ENCODE data around the gene MIEF1. TPM values are rescaled to one million over a fixed set of nuclear protein-coding genes. Genes with fewer than 3 reads are reported as not detected.
A peak's percentile ranks its signal among the peaks of the same experiment; 100 is the strongest.

MIEF1 gene
- total RNA-seq, 1 experiment from 2014 or later: 23.2 TPM

DNA sequence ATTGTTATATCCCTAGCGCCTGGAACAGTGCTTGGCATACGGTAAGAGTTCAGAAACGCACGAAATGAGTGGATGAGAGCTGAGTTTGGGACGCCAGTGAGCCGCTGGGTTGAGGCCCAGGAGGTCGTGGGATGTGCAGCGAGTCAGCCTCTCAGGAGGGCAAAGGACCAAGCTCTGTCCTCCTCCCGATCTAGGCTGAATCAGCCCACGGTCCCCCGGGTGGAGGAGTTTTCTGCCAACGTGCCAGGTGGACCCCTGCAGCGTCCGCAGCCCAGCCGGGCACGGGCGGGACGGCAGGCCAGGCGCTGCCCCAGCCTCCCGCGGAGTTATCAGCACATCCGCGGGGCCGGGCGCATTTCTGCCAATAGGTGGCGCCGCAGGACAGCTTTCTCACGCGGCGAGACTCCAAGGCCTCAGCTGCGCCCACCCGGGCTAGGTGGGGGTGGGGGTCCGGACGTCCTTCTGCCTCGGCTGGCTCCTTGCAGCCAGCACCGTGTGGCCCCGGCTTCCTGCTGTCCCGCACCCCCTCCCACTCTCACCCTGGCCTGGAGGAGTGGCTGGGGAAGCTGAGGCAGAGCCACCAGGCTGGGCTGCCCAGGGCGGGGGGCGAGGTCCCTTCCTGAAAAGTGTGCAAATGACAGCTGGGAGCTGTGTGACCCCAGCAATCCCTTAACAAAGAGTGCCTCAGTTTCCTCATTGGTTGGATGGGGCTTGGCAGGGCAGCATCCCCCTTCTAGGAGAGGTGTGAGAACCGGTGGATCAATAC, 32.7 kb downstream of the MIEF1 start:
- H4K20me1 ChIP-seq (ENCODE audit: insufficient read depth, low read depth, low read length): peaks cover 12% of the 10 kb centered on the region; the same call in 1 of the 2 replicates
- peak overlapping the region; percentile 94 for H2AFZ ChIP-seq (ENCODE audit: low read length)
- H3K27ac ChIP-seq (ENCODE audit: low read length): no peak overlapping the region
- no peaks in the 10 kb centered on the region for H3K9me2 ChIP-seq (replicated peaks; ENCODE audit: insufficient read depth, low read length)
- no peaks in the 10 kb centered on the region for H3K9me3 ChIP-seq (ENCODE audit: low read length)
- peaks cover 22% of the 10 kb centered on the region for H3K79me2 ChIP-seq (ENCODE audit: low read length)
- H3K27me3 ChIP-seq (ENCODE audit: low read length): no peaks in the 10 kb centered on the region
- H3K4me2 ChIP-seq (ENCODE audit: low read depth, low read length, poor library complexity, severe bottlenecking): peak overlapping the region; percentile 46
- no peak overlapping the region for H3K4me3 ChIP-seq (ENCODE audit: low read length)
- DNase-seq: peak; percentile 93
- H3K9ac ChIP-seq (ENCODE audit: low read length): peak overlapping the region; percentile 46
- H3K36me3 ChIP-seq (ENCODE audit: insufficient read depth, low read length): peaks cover 6% of the 10 kb centered on the region; the same call in 1 of the 2 replicates
- peaks cover 43% of the 10 kb centered on the region for H3K4me1 ChIP-seq (ENCODE audit: low read length)

DNA sequence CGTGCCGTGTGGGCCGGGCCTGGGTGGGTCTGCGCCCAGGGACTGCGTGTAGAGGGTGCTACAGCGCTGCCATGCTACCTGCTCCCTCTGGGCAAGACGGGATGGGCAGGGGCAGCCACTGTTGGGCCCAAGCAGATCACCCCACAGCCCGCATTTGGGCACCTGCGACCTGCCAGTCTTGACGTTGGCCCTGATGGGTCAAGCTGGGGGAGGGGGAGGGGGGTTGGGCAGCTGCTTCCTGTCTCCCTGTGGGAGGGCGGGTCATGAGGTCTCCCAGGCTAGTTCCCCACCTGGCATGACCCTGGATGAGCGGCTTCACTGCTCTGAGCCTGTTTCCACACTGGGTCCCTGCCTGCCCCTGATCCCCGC, 33.3 kb downstream of the MIEF1 start:
- no peaks in the 10 kb centered on the region for H3K27me3 ChIP-seq (ENCODE audit: low read length)
- peaks cover 37% of the 10 kb centered on the region for H3K4me1 ChIP-seq (ENCODE audit: low read length)
- no peak overlapping the region for H3K27ac ChIP-seq (ENCODE audit: low read length)
- peaks cover 18% of the 10 kb centered on the region for H3K79me2 ChIP-seq (ENCODE audit: low read length)
- peak overlapping the region; percentile 46 for H3K4me2 ChIP-seq (ENCODE audit: low read depth, low read length, poor library complexity, severe bottlenecking)
- no peak overlapping the region for H2AFZ ChIP-seq (ENCODE audit: low read length)
- peaks cover under 1% of the 10 kb centered on the region; the same call in 1 of the 2 replicates for H3K36me3 ChIP-seq (ENCODE audit: insufficient read depth, low read length)
- H4K20me1 ChIP-seq (ENCODE audit: insufficient read depth, low read depth, low read length): peaks cover 12% of the 10 kb centered on the region; the same call in 1 of the 2 replicates
- H3K4me3 ChIP-seq (ENCODE audit: low read length): no peak overlapping the region
- H3K9me3 ChIP-seq (ENCODE audit: low read length): no peaks in the 10 kb centered on the region
- H3K9me2 ChIP-seq (replicated peaks; ENCODE audit: insufficient read depth, low read length): no peaks in the 10 kb centered on the region
- H3K9ac ChIP-seq (ENCODE audit: low read length): no peak overlapping the region
- DNase-seq: no peak

GRCh38 chr22:39535831-39536449, 33.9 kb downstream of the MIEF1 start:
- Histone ChIP-seq H3K36me3 (ENCODE audit: insufficient read depth, low read length) (no peaks in the 10 kb centered on the region; the same call in 1 of the 2 replicates), H3K79me2 (ENCODE audit: low read length) (peaks cover 15% of the 10 kb centered on the region), H3K4me1 (ENCODE audit: low read length) (peaks cover 31% of the 10 kb centered on the region), H3K27ac (ENCODE audit: low read length) (no peak overlapping the region), H3K9me2 (replicated peaks; ENCODE audit: insufficient read depth, low read length) (no peaks in the 10 kb centered on the region), H3K27me3 (ENCODE audit: low read length) (no peaks in the 10 kb centered on the region), H3K9ac (ENCODE audit: low read length) (no peak overlapping the region), H3K4me2 (ENCODE audit: low read depth, low read length, poor library complexity, severe bottlenecking) (no peak overlapping the region), H2AFZ (ENCODE audit: low read length) (no peak overlapping the region), H3K9me3 (ENCODE audit: low read length) (no peaks in the 10 kb centered on the region), H3K4me3 (ENCODE audit: low read length) (no peak overlapping the region), H4K20me1 (ENCODE audit: insufficient read depth, low read depth, low read length) (peaks cover 11% of the 10 kb centered on the region; the same call in 1 of the 2 replicates)
- DNase-seq: no peak

- Histone ChIP-seq H3K9me2 (replicated peaks; ENCODE audit: insufficient read depth, low read length) (no peaks in the 10 kb centered on the region), H3K4me3 (ENCODE audit: low read length) (no peak overlapping the region), H3K9me3 (ENCODE audit: low read length) (no peaks in the 10 kb centered on the region), H3K36me3 (ENCODE audit: insufficient read depth, low read length) (no peaks in the 10 kb centered on the region), H3K9ac (ENCODE audit: low read length) (no peak overlapping the region), H4K20me1 (ENCODE audit: insufficient read depth, low read depth, low read length) (peaks cover 4% of the 10 kb centered on the region; the same call in 1 of the 2 replicates), H2AFZ (ENCODE audit: low read length) (no peak overlapping the region), H3K4me2 (ENCODE audit: low read depth, low read length, poor library complexity, severe bottlenecking) (no peak overlapping the region), H3K27me3 (ENCODE audit: low read length) (no peaks in the 10 kb centered on the region), H3K79me2 (ENCODE audit: low read length) (peaks cover 8% of the 10 kb centered on the region), H3K27ac (ENCODE audit: low read length) (no peak overlapping the region), H3K4me1 (ENCODE audit: low read length) (peaks cover 23% of the 10 kb centered on the region)
- DNase-seq: no peak
These were observed 34.6 kb downstream of the MIEF1 start for GRCh38 chr22:39536711-39537110.

GRCh38 chr22:39537975-39538374, 35.9 kb downstream of the MIEF1 start:
- Histone ChIP-seq H3K27me3 (ENCODE audit: low read length) (no peaks in the 10 kb centered on the region), H3K4me3 (ENCODE audit: low read length) (no peak overlapping the region), H3K4me1 (ENCODE audit: low read length) (peaks cover 20% of the 10 kb centered on the region)

GRCh38 chr22:39543095-39543494, 41.0 kb downstream of the MIEF1 start:
- no peak overlapping the region for H3K4me3 ChIP-seq (ENCODE audit: low read length)
- H3K36me3 ChIP-seq (ENCODE audit: insufficient read depth, low read length): no peaks in the 10 kb centered on the region
- no peaks in the 10 kb centered on the region for H3K9me3 ChIP-seq (ENCODE audit: low read length)
- H3K4me2 ChIP-seq (ENCODE audit: low read depth, low read length, poor library complexity, severe bottlenecking): no peak overlapping the region
- DNase-seq: peak; percentile 82
- no peaks in the 10 kb centered on the region for H3K79me2 ChIP-seq (ENCODE audit: low read length)
- no peak overlapping the region for H3K27ac ChIP-seq (ENCODE audit: low read length)
- no peaks in the 10 kb centered on the region for H3K27me3 ChIP-seq (ENCODE audit: low read length)
- no peak overlapping the region for H3K9ac ChIP-seq (ENCODE audit: low read length)
- no peaks in the 10 kb centered on the region for H3K9me2 ChIP-seq (replicated peaks; ENCODE audit: insufficient read depth, low read length)
- peaks cover 1% of the 10 kb centered on the region for H3K4me1 ChIP-seq (ENCODE audit: low read length)
- no peaks in the 10 kb centered on the region for H4K20me1 ChIP-seq (ENCODE audit: insufficient read depth, low read depth, low read length)
- no peak overlapping the region for H2AFZ ChIP-seq (ENCODE audit: low read length)

More at GRCh38 chr22:39537975-39538374, 35.9 kb downstream of the MIEF1 start:
- Histone ChIP-seq H3K9ac (ENCODE audit: low read length) (no peak overlapping the region), H3K27ac (ENCODE audit: low read length) (no peak overlapping the region), H3K79me2 (ENCODE audit: low read length) (no peaks in the 10 kb centered on the region), H3K9me3 (ENCODE audit: low read length) (no peaks in the 10 kb centered on the region), H3K9me2 (replicated peaks; ENCODE audit: insufficient read depth, low read length) (no peaks in the 10 kb centered on the region), H2AFZ (ENCODE audit: low read length) (no peak overlapping the region), H3K4me2 (ENCODE audit: low read depth, low read length, poor library complexity, severe bottlenecking) (no peak overlapping the region), H4K20me1 (ENCODE audit: insufficient read depth, low read depth, low read length) (no peaks in the 10 kb centered on the region), H3K36me3 (ENCODE audit: insufficient read depth, low read length) (no peaks in the 10 kb centered on the region)
- peak; percentile 65 for DNase-seq

GRCh38 chr22:39545386-39546365, 43.6 kb downstream of the MIEF1 start:
- Histone ChIP-seq H3K4me1 (ENCODE audit: low read length) (no peaks in the 10 kb centered on the region), H2AFZ (ENCODE audit: low read length) (no peak overlapping the region), H4K20me1 (ENCODE audit: insufficient read depth, low read depth, low read length) (no peaks in the 10 kb centered on the region), H3K9me3 (ENCODE audit: low read length) (no peaks in the 10 kb centered on the region), H3K36me3 (ENCODE audit: insufficient read depth, low read length) (no peaks in the 10 kb centered on the region), H3K27ac (ENCODE audit: low read length) (no peak overlapping the region), H3K79me2 (ENCODE audit: low read length) (no peaks in the 10 kb centered on the region), H3K9ac (ENCODE audit: low read length) (no peak overlapping the region), H3K4me3 (ENCODE audit: low read length) (no peak overlapping the region), H3K4me2 (ENCODE audit: low read depth, low read length, poor library complexity, severe bottlenecking) (no peak overlapping the region), H3K27me3 (ENCODE audit: low read length) (no peaks in the 10 kb centered on the region), H3K9me2 (replicated peaks; ENCODE audit: insufficient read depth, low read length) (no peaks in the 10 kb centered on the region)
- DNase-seq: no peak
